GM12864 (cell line): ENCODE measurements around the gene TXNDC15.

Experiments used
- DNase-seq: peaks from one replicate; pipeline ENCODE4 v3.0.0-alpha.2; 2011; ENCODE audit warnings: low read depth
- H3K4me3 ChIP-seq: 2 replicates; pipeline ENCODE4 v1.5.1; 2011; ENCODE audit warnings: mild to moderate bottlenecking, low read depth, low read length, control low read depth
- TF ChIP-seq, protein P1 (sequence below): IDR thresholded peaks from 2 replicates; pipeline ENCODE4 v1.5.1; 2011; ENCODE audit warnings: low read depth, mild to moderate bottlenecking, moderate library complexity, low read length, control low read depth, inconsistent platforms; ENCODE audit errors: missing control alignments

The TXNDC15 gene

DNA sequence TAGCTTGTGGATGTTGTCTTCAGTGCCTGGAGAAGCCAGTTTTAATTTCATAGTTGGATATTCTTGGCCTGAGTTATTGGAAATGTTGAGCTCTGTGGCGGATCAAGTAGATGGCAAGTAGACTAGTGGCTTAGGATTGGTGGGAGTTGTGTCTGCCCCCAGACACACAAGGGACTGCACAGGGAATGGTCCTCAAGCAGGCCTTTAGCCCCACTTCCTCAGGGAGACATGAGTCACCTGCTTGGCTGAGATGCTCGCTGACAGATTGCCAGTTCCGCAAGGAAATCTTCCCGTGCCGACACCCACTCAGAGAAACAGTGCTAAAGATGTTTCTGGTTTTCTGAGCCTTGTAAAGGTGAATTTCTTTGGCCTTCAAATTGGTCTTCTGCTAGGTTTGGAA lies 74.7 kb downstream of the TXNDC15 start:
- no peak overlapping the region for H3K4me3 ChIP-seq
- DNase-seq, result no peak
- TF ChIP-seq, protein P1, sequence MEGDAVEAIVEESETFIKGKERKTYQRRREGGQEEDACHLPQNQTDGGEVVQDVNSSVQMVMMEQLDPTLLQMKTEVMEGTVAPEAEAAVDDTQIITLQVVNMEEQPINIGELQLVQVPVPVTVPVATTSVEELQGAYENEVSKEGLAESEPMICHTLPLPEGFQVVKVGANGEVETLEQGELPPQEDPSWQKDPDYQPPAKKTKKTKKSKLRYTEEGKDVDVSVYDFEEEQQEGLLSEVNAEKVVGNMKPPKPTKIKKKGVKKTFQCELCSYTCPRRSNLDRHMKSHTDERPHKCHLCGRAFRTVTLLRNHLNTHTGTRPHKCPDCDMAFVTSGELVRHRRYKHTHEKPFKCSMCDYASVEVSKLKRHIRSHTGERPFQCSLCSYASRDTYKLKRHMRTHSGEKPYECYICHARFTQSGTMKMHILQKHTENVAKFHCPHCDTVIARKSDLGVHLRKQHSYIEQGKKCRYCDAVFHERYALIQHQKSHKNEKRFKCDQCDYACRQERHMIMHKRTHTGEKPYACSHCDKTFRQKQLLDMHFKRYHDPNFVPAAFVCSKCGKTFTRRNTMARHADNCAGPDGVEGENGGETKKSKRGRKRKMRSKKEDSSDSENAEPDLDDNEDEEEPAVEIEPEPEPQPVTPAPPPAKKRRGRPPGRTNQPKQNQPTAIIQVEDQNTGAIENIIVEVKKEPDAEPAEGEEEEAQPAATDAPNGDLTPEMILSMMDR, result no peak

GRCh38 chr5:134949316-134949715 lies 75.1 kb downstream of the TXNDC15 start:
- no peak overlapping the region for H3K4me3 ChIP-seq
- TF ChIP-seq, protein P1, result no peak
- DNase-seq, result no peak
